HG03060 (cell line): ENCODE results near the gene ARNT2.
"Not testable (repeated sequence)": the region's sequence is repeated elsewhere in the genome, so short reads cannot be mapped to it uniquely, and the experiment has no call there.

Experiments
- ATAC-seq: cut with Tn5 transposase; IDR thresholded peaks from one replicate; pipeline ENCODE4 v1.9.1; 2021; ENCODE audit warnings: low read depth, moderate number of reproducible peaks; ENCODE audit not compliant: unreplicated experiment

Gene ARNT2

DNA sequence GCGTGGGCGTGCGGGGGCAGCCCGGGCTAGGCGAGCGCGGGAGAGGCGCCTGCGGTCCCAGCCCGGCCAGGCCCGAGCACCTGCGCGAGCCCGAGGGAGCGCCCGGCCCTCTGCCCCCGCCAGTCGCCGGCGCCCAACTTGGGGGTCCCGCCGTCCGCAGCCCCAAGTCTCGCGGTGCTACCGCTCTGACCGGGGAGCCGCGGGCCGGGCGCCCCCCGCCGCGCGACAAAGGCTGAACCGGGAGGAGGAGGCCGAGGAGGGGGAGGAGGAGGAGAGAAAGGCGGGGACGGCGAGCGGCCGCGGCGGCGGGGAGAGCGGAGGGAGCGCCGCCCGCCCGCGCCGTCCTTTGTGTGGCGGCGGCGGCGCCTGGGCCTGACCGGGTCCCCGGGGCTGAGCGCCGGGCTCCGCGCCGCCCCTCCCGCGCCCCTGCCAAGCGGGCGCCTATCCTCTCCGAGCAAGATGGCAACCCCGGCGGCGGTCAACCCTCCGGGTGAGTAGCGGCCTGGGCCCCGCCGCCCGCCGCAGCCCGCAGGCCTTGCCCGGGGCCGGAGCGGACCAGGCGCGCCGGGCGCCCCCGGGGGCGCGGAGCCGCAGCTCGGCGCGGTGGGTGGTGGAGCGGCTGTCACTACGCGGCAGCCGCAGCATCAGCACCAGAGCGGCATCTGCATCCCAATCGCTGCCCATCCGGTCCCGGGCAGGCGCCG is at the start of gene ARNT2:
Gene ARNT2, plus strand, starts transcription at position 326 of the 704 bp plus-strand sequence. Its CDS starts 134 bp downstream, at position 460.
- ATAC-seq = no peak

DNA sequence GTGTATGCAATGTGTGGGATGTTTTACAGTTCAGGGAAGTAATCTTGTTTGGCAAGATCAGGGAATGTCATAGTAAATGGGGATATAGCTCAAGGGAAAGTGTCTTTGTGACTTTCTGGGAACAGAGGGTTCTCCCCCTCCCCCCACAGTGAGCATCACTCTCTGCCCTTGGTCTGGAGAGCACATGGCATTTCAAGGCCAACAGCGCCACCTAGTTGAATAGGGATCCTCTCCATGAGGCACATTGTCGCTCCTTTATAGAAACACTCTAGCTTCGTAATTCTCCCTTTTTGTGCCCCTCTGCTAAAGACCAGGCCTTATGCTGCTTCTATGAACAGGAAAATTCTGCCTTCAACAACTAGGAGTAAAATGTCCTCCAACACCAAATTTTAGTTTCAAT is 37.1 kb upstream of the ARNT2 start:
- ATAC-seq = no peak

DNA sequence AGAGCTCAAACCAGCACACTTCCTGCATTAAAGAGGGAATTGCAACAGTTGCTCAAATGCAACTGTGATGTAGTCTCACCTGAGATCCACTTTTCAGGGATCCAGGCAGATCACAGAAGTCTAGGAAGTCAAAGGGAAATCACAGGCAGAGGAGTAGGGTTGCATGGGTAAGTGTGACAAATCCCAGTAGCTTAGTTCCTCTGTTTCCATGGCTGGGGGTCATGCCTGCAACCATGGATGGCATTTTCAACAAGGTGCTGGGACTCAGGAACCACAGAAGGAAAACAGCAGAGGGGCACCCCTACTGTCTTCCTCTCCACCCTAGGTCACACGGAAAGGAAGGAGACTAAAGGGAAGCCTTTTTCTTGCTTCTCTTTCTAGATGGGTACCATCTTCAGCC is 36.5 kb upstream of the ARNT2 start:
- no peak for ATAC-seq

- ATAC-seq = no peak
These were observed 32.3 kb upstream of the ARNT2 start for GRCh38 chr15:80371924-80372323.

GRCh38 chr15:80374441-80374840 is 29.7 kb upstream of the ARNT2 start:
- no peak for ATAC-seq

GRCh38 chr15:80375968-80376891 is 28.0 kb upstream of the ARNT2 start:
- ATAC-seq = no peak

DNA sequence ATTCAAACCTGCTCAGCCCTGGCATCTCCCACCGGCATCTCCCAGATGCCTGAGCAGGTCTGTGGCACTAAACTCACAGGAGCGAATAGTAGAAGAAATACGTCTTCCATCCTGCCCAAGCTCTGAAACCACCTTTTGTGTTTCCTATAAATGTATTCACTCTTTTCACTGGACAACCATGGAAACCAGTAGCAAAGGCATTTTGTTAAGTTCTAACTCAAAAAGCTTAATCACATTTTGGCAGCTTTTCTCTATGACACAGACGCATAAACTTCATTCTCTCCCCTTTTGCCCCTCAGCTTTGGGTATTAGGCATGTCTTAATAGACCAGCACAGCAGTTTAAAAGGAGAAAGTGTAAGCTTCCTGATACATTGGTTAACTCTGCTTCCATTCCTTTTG is 24.5 kb upstream of the ARNT2 start:
- ATAC-seq = no peak

DNA sequence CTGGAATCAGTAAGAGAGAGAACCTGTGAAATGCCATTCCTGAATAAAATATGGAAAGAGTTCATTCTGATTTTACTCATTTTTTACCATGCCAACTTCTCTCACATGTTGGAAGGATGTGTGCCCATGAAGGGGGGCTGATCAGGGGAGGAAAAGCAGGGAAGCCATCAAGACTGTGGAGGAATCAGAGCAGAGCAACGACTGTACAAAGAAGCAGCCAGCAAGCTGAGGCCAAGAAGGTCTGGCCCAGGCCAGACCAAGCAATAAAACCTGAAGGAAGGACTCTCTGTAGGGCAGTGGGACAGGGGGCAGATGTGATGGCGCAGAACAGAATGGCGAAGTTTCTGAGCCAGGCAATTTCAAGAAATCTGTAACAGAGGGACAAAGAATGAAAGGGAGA is 24.0 kb upstream of the ARNT2 start:
- ATAC-seq = no peak

DNA sequence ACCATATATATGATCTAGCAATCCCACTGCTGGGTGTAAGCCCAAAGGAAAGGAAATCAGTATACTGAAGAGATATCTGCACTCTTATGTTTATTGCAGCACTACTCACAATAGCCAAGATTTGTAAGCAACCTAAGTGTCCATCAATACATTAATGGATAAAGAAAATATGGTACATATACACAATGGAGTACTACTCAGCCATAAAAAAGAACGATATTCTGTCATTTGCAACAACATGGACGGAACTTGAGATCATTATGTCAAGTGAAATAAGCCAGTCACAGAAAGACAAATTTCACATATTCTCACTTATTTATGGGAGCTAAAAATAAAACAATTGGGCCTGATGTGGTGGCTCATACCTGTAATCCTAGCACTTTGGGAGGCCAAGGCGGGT is 21.9 kb upstream of the ARNT2 start:
- no peak for ATAC-seq

DNA sequence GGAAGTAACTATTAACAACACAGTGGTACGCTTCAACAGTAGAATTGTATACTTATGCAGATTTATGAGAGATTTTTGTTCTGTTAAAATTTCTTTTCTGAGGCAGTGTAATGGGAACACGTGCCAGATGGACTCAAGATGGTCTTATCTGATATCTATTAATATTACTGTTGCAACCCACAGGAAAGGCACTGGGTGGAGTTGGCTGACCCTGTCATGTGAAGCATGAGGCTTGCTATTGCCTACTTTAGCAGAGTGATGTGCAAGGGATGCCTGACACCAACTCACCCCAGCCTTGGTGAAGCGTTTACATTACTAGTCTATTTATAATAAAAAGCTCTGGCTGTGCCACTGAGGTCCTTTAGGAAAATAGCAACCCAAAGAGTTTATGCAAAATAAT is 19.8 kb upstream of the ARNT2 start:
- no peak for ATAC-seq

- ATAC-seq = no peak
These were observed 18.0 kb upstream of the ARNT2 start for GRCh38 chr15:80386151-80386550.

GRCh38 chr15:80388326-80388725 is 15.9 kb upstream of the ARNT2 start:
- no peak for ATAC-seq

DNA sequence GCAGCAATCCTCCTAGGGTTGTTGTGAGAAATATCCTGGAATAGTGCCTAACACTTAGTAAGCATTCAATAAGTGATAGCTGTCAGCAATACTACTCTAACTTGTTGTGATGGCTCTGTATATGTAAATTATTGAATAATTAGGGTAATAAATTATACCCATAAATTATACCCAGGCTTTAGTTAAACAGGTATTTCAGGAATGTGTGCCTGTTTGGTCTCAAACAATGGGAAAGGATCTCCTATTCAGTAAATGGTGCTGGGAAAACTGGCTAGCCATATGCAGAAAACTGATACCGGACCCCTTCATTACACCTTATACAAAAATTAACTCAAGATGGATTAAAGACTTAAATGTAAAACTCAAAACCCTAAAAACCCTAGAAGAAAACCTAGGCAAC is 14.8 kb upstream of the ARNT2 start:
- ATAC-seq = no peak

- not testable (repeated sequence) for ATAC-seq
These were observed 13.2 kb upstream of the ARNT2 start for GRCh38 chr15:80390942-80391341.

GRCh38 chr15:80395616-80396015 is 8.6 kb upstream of the ARNT2 start:
- ATAC-seq = no peak

DNA sequence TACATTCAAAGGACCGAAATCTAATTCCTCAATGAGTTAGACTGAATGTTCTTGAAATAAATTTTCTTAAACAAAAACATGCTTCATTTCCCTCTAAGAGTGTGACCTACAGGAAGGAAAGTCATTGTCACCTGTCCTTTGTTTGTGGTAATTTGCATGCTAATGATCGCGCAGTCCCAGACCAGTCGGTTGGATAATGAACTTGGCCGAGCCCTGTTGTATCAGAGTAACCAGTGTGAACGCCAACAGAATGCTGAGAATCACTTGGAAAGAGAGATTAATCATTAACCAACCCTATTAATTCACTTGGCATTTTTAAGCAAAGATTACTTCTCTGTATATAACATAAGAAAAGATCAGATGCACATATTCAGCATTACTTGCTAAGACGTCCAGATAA is 8.1 kb upstream of the ARNT2 start:
- ATAC-seq = no peak

DNA sequence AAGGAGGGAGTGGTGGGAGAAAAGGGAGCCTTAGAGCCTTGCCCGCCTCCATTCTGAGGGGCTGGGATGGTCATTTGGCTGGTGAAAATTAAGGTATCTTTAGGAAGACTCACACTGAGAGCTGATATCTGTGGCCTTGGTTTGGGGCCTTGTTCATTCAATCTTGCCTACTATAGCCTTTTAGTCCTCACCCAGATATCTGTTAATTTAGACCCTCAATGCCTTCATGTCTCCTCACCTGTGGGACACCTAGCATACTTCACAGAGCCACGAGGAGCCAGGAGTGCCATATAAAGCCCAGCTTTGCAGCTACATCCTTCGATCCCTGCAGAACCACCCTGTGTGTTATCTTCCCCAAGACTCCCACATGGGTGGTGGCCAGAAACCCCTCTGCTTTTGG is 4.7 kb upstream of the ARNT2 start:
- ATAC-seq = no peak

GRCh38 chr15:80401456-80401855 is 2.7 kb upstream of the ARNT2 start:
- ATAC-seq = no peak

DNA sequence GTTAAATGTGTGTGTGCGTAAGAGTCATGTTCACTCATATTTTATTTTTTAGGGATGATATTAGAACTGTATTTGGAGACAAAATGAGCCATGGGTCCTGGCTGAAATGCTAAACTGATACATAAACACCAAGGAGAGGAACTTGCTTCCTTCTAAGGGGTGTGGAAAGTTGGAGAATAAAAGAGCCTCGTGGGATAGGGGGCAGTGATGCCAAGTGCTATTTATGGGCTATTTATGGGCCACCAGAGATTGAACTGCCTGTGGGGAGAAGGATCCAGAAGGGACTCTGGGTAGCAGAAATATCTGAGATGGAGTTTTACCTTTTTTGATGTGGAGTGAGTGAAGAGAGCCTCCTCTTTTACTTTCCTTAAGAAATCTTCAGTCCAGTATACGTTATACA is 1.8 kb upstream of the ARNT2 start:
- no peak for ATAC-seq

DNA sequence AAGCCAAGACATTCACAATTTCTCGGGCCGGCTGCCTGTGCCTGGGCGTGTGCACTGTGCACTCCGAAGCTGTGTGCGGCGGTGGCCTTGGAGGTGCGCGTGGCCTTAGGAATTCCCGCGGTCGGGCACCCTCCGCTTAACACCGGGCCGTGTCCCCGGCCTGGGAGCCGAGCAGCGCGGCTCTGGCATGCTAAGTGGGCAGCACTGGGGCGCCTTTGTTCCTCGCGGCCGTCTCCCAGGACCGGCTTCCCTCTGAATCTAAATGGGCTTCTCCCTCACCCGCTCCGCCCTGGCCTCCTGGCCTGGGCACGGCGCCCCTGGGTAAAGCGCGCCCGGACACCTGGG is 498 bp upstream of the ARNT2 start:
- ATAC-seq = no peak

GRCh38 chr15:80404761-80405553 is 775 bp downstream of the ARNT2 start:
- no peak for ATAC-seq
